Coronary artery (tissue), 2 donors: ENCODE measurements around the gene MED19.

Experiments
- DNase-seq: peaks from one replicate; pipeline ENCODE4 v3.0.0-alpha.2; 2017; ENCODE audit warnings: low spot score
- H3K27ac ChIP-seq, 2 donors: fragments of 200-600 bp; sonication (generic); one replicate each; pipeline ENCODE4 v1.5.1; 2016 to 2019
- H3K4me3 ChIP-seq: fragments of 200-600 bp; sonication (generic); 2 replicates; pipeline ENCODE4 v1.5.1; 2016; ENCODE audit warnings: mild to moderate bottlenecking, moderate library complexity
- CTCF ChIP-seq: fragments of 200-600 bp; sonication (generic); IDR thresholded peaks from one replicate; pipeline ENCODE4 v1.5.1; 2019; ENCODE audit warnings: antibody characterized with exemption

The MED19 gene

DNA sequence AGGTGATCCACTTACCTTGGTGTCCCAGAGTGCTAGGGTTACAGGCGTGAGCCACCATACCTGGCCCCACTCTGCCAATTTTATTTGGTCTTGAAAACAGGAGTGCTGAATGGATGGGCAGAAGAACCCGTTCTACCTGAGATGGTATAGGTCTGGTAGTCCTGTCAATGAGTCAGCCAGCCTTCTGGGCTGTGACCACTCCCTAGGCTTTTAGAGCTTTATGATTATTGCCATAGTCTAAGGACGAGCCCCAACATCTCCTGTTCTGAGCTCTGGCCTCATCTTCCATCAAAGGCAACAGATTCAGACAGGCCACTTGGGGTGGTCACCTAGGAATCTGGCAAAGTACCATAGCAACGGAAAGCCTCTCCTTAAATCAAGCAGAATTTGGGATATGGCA lies 32.6 kb downstream of the MED19 start:
- Histone ChIP-seq H3K4me3 (peak overlapping the region; percentile 13), H3K27ac (peak overlapping the region in 1 of 2 donors; percentile 52)
- no peak for TF ChIP-seq CTCF
- no peak for DNase-seq

DNA sequence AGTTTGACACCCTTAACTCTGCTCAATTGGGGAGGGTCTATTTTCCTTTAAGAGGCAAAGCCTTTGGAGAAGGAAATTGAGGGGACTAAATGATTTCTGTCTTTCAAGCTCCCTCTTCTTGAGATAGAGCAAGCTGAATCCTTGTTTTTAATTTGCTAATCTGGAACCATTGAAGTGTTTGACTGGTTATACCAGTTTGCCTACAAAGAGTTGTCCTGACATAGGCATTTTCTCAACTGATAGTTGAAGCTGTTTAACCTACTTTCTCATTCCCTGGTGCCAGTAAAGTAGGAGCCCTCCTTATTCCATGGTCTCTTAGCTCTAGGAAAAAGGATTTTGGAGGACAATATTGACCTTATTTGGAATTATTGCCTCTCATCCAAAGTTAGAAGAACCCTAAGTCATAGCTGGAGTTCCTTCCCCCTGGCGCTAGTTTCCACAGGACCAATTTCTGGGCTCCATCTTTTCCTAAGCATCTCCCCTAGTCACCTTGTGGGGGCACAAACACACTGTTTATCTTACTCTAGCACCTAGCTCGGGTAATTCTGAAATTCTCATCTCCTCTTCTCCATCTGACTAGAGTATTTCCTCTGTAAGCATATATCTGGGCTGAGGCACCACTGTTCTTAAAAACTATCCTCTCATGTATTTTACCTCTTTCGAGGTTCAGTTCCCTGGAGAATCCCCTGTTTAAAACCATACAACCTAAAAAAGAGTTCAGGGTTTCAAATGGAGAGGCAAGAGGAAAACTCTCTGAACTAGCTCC lies 36.7 kb downstream of the MED19 start:
- Histone ChIP-seq H3K27ac (no peak overlapping the region), H3K4me3 (no peak overlapping the region)
- no peak for DNase-seq
- TF ChIP-seq CTCF, result no peak

- H3K27ac ChIP-seq, result no peak overlapping the region
- DNase-seq, result no peak
- H3K4me3 ChIP-seq, result no peak overlapping the region
- TF ChIP-seq CTCF, result no peak
Measured at GRCh38 chr11:57674251-57674650, 37.8 kb downstream of the MED19 start.

- no peak for TF ChIP-seq CTCF
- Histone ChIP-seq H3K27ac (peak overlapping the region; percentile 87 to 97), H3K4me3 (peak overlapping the region; percentile 87)
- DNase-seq, result no peak
Measured at GRCh38 chr11:57668434-57668782, 43.6 kb downstream of the MED19 start.

DNA sequence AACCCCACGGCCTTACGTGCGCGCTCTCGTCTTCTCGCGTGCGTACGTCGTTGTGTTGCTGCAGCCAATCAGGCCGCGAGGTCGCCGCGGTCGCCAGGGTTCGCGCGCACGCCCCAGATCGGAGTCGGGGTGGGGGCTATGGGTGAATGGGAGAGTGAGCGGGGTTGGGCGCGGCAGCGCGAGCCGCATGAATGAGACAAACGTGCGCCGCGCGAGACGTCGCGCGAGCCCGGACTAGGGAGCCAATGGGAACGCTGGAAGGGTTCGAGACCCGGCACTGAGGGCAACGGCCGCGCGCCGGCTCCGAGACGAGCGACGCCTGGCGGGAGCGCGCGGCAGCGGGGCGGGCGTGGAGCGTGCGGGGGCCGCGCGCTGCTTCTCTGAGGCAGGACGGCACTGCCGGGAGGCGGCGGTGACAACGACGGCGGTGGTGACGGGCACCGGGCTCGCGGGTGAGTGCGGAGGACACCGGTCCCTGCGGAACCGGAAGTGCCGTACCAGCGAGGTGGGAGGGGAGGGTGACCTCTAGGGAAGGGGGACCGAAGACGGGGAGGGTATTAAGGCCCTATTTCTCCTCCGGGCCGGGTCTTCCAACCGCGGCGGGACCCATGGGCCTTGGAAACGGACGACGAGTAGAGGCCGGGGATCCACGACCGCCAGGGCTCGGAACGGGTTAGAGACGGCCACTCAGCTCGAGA lies 44.1 kb downstream of the MED19 start, which contains the start of gene ZDHHC5:
Gene ZDHHC5, plus strand, starts transcription at position 379 of the 698 bp plus-strand sequence. CDS start 4,977 bp downstream, outside the sequence.
- peak within 1 kb of the TSS; percentile 87 for H3K4me3 ChIP-seq
- peak within 1 kb of the TSS; percentile 87 to 97 for H3K27ac ChIP-seq
- DNase-seq, result peak; percentile 100

GRCh38 chr11:57667117-57667735 lies 44.8 kb downstream of the MED19 start:
- DNase-seq, result peak; percentile 98
- TF ChIP-seq CTCF, result no peak
- Histone ChIP-seq H3K27ac (peak overlapping the region; percentile 87 to 97), H3K4me3 (peak overlapping the region; percentile 87)

More for the DNA sequence above, 44.1 kb downstream of the MED19 start, which contains the start of gene ZDHHC5:
- peak; percentile 23 for TF ChIP-seq CTCF
